Mononuclear cell (primary cell): ENCODE data around the gene SLC17A8. TPM values are rescaled to one million over a fixed set of nuclear protein-coding genes. Genes with fewer than 3 reads are reported as not detected.
"Not testable (repeated sequence)": the region's sequence is repeated elsewhere in the genome, so short reads cannot be mapped to it uniquely, and the experiment has no call there.

Experiments
- H3K27me3 ChIP-seq: 2 replicates; pipeline ENCODE4 v1.6.0; 2011; ENCODE audit warnings: low read length, control low read depth; ENCODE audit not compliant: insufficient read depth
- H3K4me1 ChIP-seq: 2 replicates; pipeline ENCODE4 v1.5.1; 2011; ENCODE audit warnings: mild to moderate bottlenecking, low read length, control low read depth; ENCODE audit not compliant: insufficient read depth
- H3K4me3 ChIP-seq: 2 replicates; pipeline ENCODE4 v1.5.1; 2011; ENCODE audit warnings: mild to moderate bottlenecking, low read length, moderate library complexity
- H3K9me3 ChIP-seq: 2 replicates; pipeline ENCODE4 v1.5.1; 2011; ENCODE audit warnings: low read depth, mild to moderate bottlenecking, control low read depth, low read length
- total RNA-seq: library from RNA; depleted of rRNA; stranded (reverse); fragments of >200 nt; gene quantifications from one replicate; pipeline ENCODE4 v1.2.3, GENCODE V29; 2012

Gene SLC17A8
- not detected for total RNA-seq

DNA sequence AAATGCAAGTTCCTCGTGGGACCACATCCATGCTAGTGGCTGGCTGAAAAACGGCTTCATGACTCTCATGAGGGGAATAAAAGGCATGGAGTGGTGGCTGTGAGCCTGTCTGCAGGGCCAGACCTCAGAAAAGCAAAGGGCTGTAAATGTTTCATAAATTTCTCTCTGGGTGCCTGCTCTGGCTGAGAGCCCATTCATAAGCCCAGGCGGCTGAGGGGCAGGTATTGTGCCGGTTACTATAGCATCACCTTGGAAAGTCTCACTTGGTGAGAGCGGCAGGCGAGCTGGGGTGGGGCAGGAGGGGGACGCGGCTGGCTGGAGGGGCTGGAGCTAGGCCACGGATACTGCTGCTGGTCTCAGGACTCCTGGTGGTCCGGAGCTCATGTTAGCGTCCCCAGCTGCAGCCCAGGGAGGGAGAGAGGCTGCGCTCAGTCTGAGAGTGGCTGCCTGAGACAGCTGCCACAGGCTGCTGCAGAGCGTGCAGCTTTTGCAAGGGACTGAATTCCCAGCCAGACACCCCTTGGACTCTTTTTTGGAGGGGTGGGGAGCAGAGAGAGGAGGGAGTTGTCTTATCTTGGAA lies at the start of gene SLC17A8:
TSS of gene SLC17A8 (plus strand) at position 431 of the 580 bp plus-strand sequence. CDS start 318 bp downstream, outside the sequence.
- H3K27me3 ChIP-seq: peaks cover 20% of the 10 kb centered on the region
- no peaks in the 10 kb centered on the region for H3K9me3 ChIP-seq
- no peak within 1 kb of the TSS for H3K4me3 ChIP-seq
- no peaks in the 10 kb centered on the region for H3K4me1 ChIP-seq

- not testable (repeated sequence) for H3K27me3 ChIP-seq, H3K4me3 ChIP-seq, H3K4me1 ChIP-seq
Observed at GRCh38 chr12:100308138-100308537, 48.7 kb upstream of the SLC17A8 start.

DNA sequence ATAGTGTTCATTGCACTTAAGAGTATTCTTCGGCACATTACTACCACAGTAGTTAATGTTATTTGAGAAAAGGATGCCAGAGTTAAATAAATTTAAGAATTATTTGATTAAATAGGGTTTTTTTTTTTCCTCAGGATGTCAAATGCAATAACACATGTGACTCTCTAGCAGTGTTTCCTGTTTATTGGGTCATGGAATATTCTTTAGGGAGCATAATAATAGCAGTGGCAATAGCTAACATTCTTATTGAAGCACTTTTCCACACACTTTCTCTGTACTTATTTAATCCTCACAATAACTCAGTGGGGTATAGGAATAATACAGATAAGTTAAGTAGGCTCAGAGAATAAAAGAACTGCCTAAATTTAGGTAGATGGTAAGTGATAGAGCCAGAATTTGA lies 45.6 kb upstream of the SLC17A8 start:
- Histone ChIP-seq H3K4me3 (no peak overlapping the region), H3K9me3 (no peaks in the 10 kb centered on the region), H3K4me1 (no peaks in the 10 kb centered on the region), H3K27me3 (no peaks in the 10 kb centered on the region)

More at GRCh38 chr12:100308138-100308537, 48.7 kb upstream of the SLC17A8 start:
- not testable (repeated sequence) for H3K9me3 ChIP-seq

GRCh38 chr12:100317371-100317770 lies 39.5 kb upstream of the SLC17A8 start:
- peaks cover 12% of the 10 kb centered on the region for H3K4me1 ChIP-seq

DNA sequence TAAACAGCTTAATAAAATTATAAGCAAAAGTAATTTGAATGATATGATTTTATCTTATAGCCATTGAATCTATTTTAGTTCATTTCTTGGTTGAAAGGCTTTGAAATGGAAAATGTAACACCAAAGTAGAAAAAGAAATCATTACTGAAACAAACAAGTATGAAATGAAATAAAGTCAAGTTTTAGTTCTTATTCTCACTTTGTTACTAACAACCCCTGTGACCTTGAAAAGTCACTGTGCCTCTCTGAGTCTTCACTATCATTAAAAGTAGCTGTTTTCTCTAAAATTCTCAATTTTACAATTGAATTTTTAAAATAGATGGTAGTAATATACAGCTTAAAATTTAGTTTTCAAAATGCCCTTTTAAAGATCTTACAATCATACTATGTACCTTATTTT lies 32.4 kb upstream of the SLC17A8 start:
- H3K4me1 ChIP-seq: peaks cover 10% of the 10 kb centered on the region

More at GRCh38 chr12:100317371-100317770, 39.5 kb upstream of the SLC17A8 start:
- Histone ChIP-seq H3K9me3 (no peaks in the 10 kb centered on the region), H3K4me3 (no peak overlapping the region), H3K27me3 (no peaks in the 10 kb centered on the region)

DNA sequence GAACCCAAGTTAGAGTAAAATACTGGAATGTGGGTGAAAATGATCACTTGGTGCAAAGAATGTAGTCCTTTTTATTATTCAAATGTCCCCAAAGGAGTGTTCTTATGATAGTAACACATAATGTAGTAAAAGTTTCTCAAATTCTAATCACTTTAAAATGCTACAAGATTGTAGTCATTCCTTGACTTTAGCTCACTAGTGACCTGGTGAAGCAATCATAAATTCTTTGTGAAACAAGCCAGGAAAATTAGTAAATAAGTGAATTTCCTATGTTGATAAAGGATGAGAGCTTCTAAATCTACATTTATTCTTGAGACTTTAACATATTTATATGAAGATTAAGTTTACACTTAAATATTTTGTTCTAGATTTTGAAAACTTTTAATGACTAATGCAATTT lies 30.7 kb upstream of the SLC17A8 start:
- Histone ChIP-seq H3K27me3 (no peaks in the 10 kb centered on the region), H3K4me3 (no peak overlapping the region), H3K4me1 (no peaks in the 10 kb centered on the region), H3K9me3 (no peaks in the 10 kb centered on the region)

More for the DNA sequence above, 32.4 kb upstream of the SLC17A8 start:
- Histone ChIP-seq H3K9me3 (no peaks in the 10 kb centered on the region), H3K4me3 (no peak overlapping the region), H3K27me3 (no peaks in the 10 kb centered on the region)

GRCh38 chr12:100329800-100330199 lies 27.1 kb upstream of the SLC17A8 start:
- Histone ChIP-seq H3K9me3 (no peaks in the 10 kb centered on the region), H3K4me1 (no peaks in the 10 kb centered on the region), H3K4me3 (no peak overlapping the region), H3K27me3 (no peaks in the 10 kb centered on the region)

DNA sequence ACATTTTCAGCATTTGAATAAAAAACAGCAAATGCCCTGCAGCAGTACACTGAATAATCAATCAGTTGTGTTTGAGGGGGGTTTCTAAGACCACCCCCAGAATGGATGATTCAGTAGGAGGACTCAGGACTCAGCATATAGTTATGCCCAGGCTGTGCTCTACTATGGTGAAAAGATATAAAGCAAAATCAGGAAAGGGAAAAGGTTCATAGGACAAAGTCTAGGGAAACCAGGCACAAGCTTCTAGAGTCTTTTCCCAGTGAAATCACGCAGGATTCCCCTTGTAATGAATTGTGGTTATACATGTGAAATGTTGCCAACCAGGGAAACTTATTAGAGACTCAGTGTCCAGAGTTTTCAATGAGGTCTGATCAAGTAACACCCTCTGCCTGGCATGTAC lies 25.0 kb upstream of the SLC17A8 start:
- no peaks in the 10 kb centered on the region for H3K4me1 ChIP-seq
- no peak overlapping the region for H3K4me3 ChIP-seq
- no peaks in the 10 kb centered on the region for H3K9me3 ChIP-seq
- no peaks in the 10 kb centered on the region for H3K27me3 ChIP-seq

GRCh38 chr12:100332852-100333251 lies 24.0 kb upstream of the SLC17A8 start:
- no peak overlapping the region for H3K4me3 ChIP-seq
- no peaks in the 10 kb centered on the region for H3K27me3 ChIP-seq
- no peaks in the 10 kb centered on the region for H3K4me1 ChIP-seq

DNA sequence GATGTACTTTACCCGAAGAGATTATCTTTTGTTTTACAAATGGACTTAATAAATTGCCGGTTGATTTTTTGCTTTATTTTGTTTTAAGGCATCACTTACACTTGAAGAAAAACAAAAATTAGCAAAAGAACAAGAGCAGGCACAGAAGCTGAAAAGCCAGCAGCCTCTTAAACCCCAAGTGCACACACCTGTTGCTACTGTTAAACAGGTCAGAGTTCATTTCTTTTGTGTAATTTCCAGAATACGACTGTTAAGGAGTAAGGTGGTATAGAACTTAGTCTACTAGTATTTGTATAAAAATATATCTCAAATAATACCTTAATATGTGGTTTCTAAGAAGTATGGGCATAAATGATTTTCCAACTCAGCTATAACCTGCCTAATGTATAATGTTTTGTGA lies 19.6 kb upstream of the SLC17A8 start:
- Histone ChIP-seq H3K4me3 (no peak overlapping the region), H3K4me1 (no peaks in the 10 kb centered on the region)

More at GRCh38 chr12:100332852-100333251, 24.0 kb upstream of the SLC17A8 start:
- no peaks in the 10 kb centered on the region for H3K9me3 ChIP-seq

DNA sequence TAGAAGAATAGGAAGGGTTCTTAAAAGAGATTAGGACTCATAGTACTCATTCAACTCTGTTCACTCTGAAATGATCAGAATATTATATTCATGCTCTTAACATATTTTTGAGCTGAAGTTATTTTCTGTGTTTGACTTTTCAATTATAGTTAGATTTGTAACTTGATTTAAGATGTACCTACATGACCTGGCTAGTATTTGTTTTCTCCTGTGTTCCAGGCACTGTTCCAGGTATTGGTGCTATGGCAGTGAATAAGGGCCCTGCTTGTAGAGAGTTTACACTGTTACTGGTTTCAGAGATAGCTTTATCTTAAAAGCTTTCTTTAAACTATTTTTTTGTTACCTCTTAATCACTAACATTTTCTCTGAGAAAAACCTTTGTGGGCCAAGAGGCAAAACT lies 19.1 kb upstream of the SLC17A8 start:
- no peaks in the 10 kb centered on the region for H3K9me3 ChIP-seq
- no peaks in the 10 kb centered on the region for H3K27me3 ChIP-seq
- no peak overlapping the region for H3K4me3 ChIP-seq
- no peaks in the 10 kb centered on the region for H3K4me1 ChIP-seq

More for the DNA sequence above, 19.6 kb upstream of the SLC17A8 start:
- no peaks in the 10 kb centered on the region for H3K27me3 ChIP-seq
- no peaks in the 10 kb centered on the region for H3K9me3 ChIP-seq

GRCh38 chr12:100339071-100339470 lies 17.8 kb upstream of the SLC17A8 start:
- Histone ChIP-seq H3K27me3 (no peaks in the 10 kb centered on the region), H3K4me3 (no peak overlapping the region), H3K9me3 (no peaks in the 10 kb centered on the region), H3K4me1 (no peaks in the 10 kb centered on the region)

DNA sequence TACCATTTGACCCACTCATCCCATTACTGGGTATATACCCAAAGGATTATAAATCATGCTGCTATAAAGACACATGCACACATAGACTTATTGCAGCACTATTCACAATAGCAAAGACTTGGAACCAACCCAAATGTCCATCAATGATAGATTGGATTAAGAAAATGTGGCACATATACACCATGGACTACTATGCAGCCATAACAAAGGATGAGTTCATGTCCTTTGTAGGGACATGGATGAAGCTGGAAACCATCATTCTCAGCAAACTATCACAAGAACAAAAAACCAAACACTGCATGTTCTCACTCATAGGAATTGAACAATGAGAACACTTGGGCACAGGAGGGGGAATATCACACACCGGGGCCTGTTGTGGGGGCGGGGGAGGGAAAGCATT lies 14.0 kb upstream of the SLC17A8 start:
- H3K27me3 ChIP-seq, H3K9me3 ChIP-seq, H3K4me3 ChIP-seq, H3K4me1 ChIP-seq: not testable (repeated sequence)

GRCh38 chr12:100344351-100344750 lies 12.5 kb upstream of the SLC17A8 start:
- H3K9me3 ChIP-seq, H3K4me3 ChIP-seq, H3K4me1 ChIP-seq, H3K27me3 ChIP-seq: not testable (repeated sequence)

DNA sequence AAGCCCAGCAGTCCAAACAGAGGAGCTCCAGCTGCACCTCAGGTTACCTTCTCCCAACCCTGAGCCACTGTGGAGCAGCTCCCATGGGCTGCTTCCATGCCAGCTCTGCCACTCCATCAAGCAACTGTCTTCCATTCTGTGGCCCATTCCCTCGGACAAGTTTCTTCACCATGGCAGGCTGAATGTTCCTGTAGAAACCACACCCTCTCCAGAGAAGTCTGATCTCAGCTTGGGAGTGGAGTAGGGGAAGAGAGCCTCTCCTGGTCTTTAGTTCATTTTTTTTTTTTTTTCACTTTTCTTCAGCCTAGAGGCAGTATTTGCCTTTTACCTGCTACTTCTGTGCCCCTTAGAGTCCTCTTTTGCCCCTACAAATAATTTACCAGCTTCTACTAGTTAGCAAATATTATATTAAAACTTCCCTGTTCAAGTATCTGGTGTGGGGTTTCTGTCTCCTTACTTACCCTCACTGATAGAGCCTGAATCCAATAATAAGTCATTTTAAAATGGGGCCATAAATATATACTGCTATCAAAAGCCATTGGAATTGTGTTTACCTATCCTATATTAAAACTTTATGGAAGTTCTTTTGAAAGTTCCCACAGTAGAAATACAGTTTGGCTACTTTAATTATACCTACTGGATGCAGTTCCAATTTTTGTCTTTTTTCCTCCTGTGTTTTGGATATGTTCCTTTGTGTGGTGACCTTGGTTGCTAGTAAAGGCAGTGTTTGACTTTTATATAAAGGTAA lies 11.7 kb upstream of the SLC17A8 start:
- H3K27me3 ChIP-seq: no peaks in the 10 kb centered on the region
- no peaks in the 10 kb centered on the region for H3K4me1 ChIP-seq
- H3K9me3 ChIP-seq: no peaks in the 10 kb centered on the region
- H3K4me3 ChIP-seq: no peak overlapping the region

DNA sequence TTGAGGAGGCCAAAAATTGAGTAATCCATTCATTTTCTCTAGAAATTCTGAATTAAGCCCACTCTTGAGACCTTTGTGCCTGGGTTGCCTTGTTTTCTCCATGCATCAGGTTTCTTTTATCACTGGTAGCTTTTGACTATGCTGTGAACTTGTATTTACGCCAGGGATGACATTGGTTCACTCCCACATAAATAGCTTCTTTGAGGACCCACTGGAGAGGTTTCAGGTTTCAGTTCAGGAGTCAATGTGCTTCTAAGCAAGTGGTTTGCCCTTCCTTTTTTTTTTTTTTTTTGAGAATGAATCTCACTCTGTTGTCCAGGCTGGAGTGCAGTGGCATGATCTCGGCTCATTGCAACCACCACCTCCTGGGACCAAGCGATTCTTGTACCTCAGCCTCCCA lies 10.2 kb upstream of the SLC17A8 start:
- Histone ChIP-seq H3K27me3 (no peaks in the 10 kb centered on the region), H3K4me3 (no peak overlapping the region), H3K9me3 (no peaks in the 10 kb centered on the region), H3K4me1 (no peaks in the 10 kb centered on the region)
